ENCODE data around the gene SLC16A3. TPM values are rescaled to one million over a fixed set of nuclear protein-coding genes. Genes with fewer than 3 reads are reported as not detected.

Gene SLC16A3
- polyA plus RNA-seq, 1 of the 3 experiments (the other 2 are of a cell fraction): 70.7 TPM

DNA sequence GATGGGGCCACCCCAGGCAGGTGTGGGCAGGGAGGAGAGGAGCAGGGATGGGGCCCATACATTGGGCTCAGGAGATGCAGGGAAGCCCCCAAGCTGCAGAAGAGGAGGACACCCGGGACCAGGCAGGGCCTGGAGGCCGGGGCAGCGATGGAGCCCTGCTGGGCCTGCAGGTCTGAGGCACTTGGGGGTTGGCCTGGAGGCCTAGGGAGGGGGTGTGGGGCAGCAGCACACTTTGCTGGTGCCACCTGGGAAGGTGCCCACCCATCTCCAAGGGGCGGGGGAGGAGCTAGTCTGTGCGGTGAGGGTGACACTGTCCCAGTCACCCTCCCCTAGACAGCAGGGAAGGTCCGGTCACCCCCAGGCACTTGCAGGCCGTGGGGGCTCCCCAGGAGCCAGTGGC is 9.8 kb upstream of the SLC16A3 start:
- POLR2A ChIA-PET: no interaction called here
- Histone ChIP-seq H3K4me2 (peak overlapping the region; percentile 68), H3K9me3 (no peaks in the 10 kb centered on the region), H3K27me3 (ENCODE audit: insufficient read depth) (no peaks in the 10 kb centered on the region), H3K27ac (ENCODE audit: low read depth in 2 of 2, low read length in 1 of 2) (no peak overlapping the region), H2AFZ (ENCODE audit: low read depth) (no peak overlapping the region), H3K4me1 (ENCODE audit: control insufficient read depth in 1 of 2, insufficient read depth in 2 of 2, low read depth in 1 of 2, low read length in 1 of 2) (peaks cover 28 to 34% of the 10 kb centered on the region in 2 experiments), H3F3A (replicated peaks; ENCODE audit: insufficient read depth) (peaks cover 34% of the 10 kb centered on the region), H3K9me2 (no peaks in the 10 kb centered on the region), H3K9ac (no peak overlapping the region), H3K4me3 (ENCODE audit: low read depth in 2 of 2, low read length in 1 of 2) (no peak overlapping the region), H3K79me2 (ENCODE audit: insufficient read depth) (peaks cover 16% of the 10 kb centered on the region; the same call in 1 of the 2 replicates), H4K20me1 (ENCODE audit: insufficient read depth) (no peaks in the 10 kb centered on the region), H3K36me3 (replicated peaks in 1 of 2; ENCODE audit: control insufficient read depth in 1 of 2, insufficient read depth in 2 of 2, low read length in 1 of 2) (no peaks in the 10 kb centered on the region)
- DNase-seq: peak; percentile 37
- CTCF ChIA-PET: interaction anchor here (1.2 to 6.4 kb wide), 2 partner anchors 13 to 18 kb away, joined by 5 to 45 read pairs; no protein-coding TSS in a partner anchor
- TF ChIP-seq, protein P1, sequence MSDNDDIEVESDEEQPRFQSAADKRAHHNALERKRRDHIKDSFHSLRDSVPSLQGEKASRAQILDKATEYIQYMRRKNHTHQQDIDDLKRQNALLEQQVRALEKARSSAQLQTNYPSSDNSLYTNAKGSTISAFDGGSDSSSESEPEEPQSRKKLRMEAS (IDR thresholded peaks at IDR 0.05; ENCODE audit: low read depth): no peak
- TF ChIP-seq POLR2AphosphoS5 (IDR thresholded peaks at IDR 0.05; ENCODE audit: low read depth, low read length) (no peak), MEF2A (IDR thresholded peaks at IDR 0.05; ENCODE audit: borderline replicate concordance, low read depth) (no peak)
- TF ChIP-seq, protein P2, sequence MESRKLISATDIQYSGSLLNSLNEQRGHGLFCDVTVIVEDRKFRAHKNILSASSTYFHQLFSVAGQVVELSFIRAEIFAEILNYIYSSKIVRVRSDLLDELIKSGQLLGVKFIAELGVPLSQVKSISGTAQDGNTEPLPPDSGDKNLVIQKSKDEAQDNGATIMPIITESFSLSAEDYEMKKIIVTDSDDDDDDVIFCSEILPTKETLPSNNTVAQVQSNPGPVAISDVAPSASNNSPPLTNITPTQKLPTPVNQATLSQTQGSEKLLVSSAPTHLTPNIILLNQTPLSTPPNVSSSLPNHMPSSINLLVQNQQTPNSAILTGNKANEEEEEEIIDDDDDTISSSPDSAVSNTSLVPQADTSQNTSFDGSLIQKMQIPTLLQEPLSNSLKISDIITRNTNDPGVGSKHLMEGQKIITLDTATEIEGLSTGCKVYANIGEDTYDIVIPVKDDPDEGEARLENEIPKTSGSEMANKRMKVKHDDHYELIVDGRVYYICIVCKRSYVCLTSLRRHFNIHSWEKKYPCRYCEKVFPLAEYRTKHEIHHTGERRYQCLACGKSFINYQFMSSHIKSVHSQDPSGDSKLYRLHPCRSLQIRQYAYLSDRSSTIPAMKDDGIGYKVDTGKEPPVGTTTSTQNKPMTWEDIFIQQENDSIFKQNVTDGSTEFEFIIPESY (IDR thresholded peaks at IDR 0.05; ENCODE audit: borderline replicate concordance, low read depth): no peak
- 91% methylated on average over 6 of the region's 7 CpGs for WGBS (ENCODE audit: low lambda C conversion rate)

DNA sequence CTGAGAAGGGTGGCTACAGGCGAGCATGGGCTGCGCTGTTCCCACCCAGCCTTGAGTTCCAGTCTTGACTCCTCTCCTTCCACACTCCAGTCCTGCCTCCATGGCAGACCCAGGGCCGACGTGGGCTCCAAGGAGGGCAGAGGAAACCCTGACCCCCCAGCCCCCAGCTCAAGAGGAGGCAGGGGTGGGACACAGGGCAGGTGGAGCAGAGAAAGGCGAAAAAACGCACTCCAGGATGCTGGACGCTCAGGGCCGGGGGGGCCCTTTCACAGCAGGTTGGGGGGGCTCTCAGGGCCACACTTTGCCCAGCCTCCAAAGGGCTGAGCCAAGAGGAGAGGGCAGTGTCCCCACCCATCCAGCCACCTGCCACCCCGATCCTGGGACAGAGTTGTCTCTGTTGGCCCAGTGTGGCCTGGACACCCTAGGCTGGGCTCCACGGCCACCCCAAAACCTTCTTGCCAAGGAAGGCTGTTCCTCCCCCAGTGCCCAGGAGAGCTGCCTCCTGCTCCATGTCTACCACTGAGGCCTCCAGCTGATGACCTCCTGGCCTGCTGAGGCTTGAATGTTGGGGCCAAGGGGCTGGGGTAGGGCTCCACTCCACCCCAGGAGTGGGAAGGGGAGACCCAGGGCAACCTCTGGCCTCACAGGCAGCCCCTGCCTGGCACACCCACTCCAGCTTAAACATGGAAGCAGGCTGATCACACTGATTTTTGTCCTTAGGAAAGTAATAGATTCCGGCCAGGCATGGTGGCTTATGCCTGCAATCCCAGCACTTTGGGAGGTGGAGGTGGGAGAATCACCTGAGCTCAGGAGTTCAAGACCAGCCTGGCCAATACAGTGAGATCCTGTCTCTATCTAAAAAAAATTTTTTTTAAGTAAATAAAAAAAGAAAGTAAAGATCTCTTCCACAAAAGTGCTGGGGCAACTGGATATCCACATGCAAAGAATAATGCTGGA is 8.8 kb upstream of the SLC16A3 start:
- Histone ChIP-seq H3K4me1 (ENCODE audit: control insufficient read depth in 1 of 2, insufficient read depth in 2 of 2, low read depth in 1 of 2, low read length in 1 of 2) (peaks cover 27 to 34% of the 10 kb centered on the region in 2 experiments), H3K36me3 (replicated peaks in 1 of 2; ENCODE audit: control insufficient read depth in 1 of 2, insufficient read depth in 2 of 2, low read length in 1 of 2) (no peaks in the 10 kb centered on the region), H2AFZ (ENCODE audit: low read depth) (no peak overlapping the region), H3K4me3 (ENCODE audit: low read depth in 2 of 2, low read length in 1 of 2) (no peak overlapping the region), H4K20me1 (ENCODE audit: insufficient read depth) (no peaks in the 10 kb centered on the region), H3K9me3 (no peaks in the 10 kb centered on the region), H3K4me2 (no peak overlapping the region), H3K9me2 (no peaks in the 10 kb centered on the region), H3K9ac (no peak overlapping the region), H3K27me3 (ENCODE audit: insufficient read depth) (no peaks in the 10 kb centered on the region), H3K79me2 (ENCODE audit: insufficient read depth) (peaks cover 16% of the 10 kb centered on the region; the same call in 1 of the 2 replicates), H3F3A (replicated peaks; ENCODE audit: insufficient read depth) (peaks cover 27% of the 10 kb centered on the region), H3K27ac (ENCODE audit: low read depth in 2 of 2, low read length in 1 of 2) (no peak overlapping the region)
- ChIA-PET POLR2A (no interaction called here), CTCF (interaction anchor here (0.8 to 6.4 kb wide), 5 partner anchors 9 to 190 kb away, joined by 3 to 45 read pairs (median 4); partner anchors contain the start of genes SECTM1 and SLC16A3)
- TF ChIP-seq, protein P3, sequence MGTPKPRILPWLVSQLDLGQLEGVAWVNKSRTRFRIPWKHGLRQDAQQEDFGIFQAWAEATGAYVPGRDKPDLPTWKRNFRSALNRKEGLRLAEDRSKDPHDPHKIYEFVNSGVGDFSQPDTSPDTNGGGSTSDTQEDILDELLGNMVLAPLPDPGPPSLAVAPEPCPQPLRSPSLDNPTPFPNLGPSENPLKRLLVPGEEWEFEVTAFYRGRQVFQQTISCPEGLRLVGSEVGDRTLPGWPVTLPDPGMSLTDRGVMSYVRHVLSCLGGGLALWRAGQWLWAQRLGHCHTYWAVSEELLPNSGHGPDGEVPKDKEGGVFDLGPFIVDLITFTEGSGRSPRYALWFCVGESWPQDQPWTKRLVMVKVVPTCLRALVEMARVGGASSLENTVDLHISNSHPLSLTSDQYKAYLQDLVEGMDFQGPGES (IDR thresholded peaks at IDR 0.05; ENCODE audit: low read depth, low read length): no peak
- TF ChIP-seq RFX5 (IDR thresholded peaks at IDR 0.05; ENCODE audit: low read length): no peak
- TF ChIP-seq FOXJ3 (CRISPR knock-in tag; IDR thresholded peaks at IDR 0.05): no peak
- TF ChIP-seq GABPA (IDR thresholded peaks at IDR 0.05; ENCODE audit: low read depth): no peak
- TF ChIP-seq, protein P4, sequence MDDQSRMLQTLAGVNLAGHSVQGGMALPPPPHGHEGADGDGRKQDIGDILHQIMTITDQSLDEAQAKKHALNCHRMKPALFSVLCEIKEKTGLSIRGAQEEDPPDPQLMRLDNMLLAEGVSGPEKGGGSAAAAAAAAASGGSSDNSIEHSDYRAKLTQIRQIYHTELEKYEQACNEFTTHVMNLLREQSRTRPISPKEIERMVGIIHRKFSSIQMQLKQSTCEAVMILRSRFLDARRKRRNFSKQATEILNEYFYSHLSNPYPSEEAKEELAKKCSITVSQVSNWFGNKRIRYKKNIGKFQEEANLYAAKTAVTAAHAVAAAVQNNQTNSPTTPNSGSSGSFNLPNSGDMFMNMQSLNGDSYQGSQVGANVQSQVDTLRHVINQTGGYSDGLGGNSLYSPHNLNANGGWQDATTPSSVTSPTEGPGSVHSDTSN (IDR thresholded peaks at IDR 0.05): no peak
- TF ChIP-seq JUND (IDR thresholded peaks at IDR 0.05): no peak
- 93% methylated on average over 10 of the region's 11 CpGs for WGBS (ENCODE audit: low lambda C conversion rate)
- peak; percentile 22 for DNase-seq

All from SK-N-SH (cell line).